ENCODE results near the gene CEP68. TPM values are rescaled to one million over a fixed set of nuclear protein-coding genes. Genes with fewer than 3 reads are reported as not detected.

Gene CEP68
- total RNA-seq, 4 donors from 2014 or later, result 19.8 to 34.1 (median 27.5) TPM

DNA sequence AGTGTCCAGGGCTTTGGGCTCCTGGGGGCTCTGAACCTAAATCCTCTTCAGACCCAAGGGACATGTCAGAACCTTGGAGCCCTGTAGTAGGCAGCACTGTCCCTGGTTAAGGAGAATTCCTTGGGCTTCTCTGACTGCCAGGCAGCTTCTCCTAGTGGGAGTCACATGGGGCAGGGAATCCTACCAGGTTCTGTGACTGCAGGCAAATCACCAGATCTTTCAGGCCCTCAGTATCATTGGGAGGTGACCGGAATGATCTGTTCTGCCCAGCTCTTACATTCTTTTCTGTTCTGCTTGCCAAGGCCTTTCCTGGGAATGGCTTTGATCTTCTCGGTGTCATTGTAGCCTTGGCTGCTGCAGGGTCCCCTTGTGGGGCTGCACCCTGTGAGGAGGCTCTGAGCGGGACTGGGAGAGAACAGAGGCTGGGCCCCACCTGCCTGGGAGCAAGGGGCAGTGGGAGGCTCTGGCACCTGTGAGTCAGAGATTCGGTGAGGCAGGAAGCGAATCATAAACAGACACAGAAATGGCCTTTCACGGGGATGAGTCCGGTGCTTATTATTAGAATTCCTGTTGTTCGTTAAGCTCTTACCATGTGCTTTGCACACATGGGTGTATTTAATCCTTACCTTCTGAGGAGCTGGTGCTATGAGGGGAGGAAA lies 14.1 kb downstream of the CEP68 start:
- Histone ChIP-seq H3K36me3 (peaks cover 5 to 8% of the 10 kb centered on the region in 2 donors), H3K27ac (peak overlapping the region; percentile 73 to 95 (median 81)), H3K4me1 (peaks cover 51 to 80% of the 10 kb centered on the region in 2 donors), H3K4me3 (replicated peaks in 1 of 3) (no peak overlapping the region), H3K27me3 (no peaks in the 10 kb centered on the region), H3K9me3 (no peaks in the 10 kb centered on the region)
- peak; percentile 70 to 77 for DNase-seq
- TF ChIP-seq, protein P1, sequence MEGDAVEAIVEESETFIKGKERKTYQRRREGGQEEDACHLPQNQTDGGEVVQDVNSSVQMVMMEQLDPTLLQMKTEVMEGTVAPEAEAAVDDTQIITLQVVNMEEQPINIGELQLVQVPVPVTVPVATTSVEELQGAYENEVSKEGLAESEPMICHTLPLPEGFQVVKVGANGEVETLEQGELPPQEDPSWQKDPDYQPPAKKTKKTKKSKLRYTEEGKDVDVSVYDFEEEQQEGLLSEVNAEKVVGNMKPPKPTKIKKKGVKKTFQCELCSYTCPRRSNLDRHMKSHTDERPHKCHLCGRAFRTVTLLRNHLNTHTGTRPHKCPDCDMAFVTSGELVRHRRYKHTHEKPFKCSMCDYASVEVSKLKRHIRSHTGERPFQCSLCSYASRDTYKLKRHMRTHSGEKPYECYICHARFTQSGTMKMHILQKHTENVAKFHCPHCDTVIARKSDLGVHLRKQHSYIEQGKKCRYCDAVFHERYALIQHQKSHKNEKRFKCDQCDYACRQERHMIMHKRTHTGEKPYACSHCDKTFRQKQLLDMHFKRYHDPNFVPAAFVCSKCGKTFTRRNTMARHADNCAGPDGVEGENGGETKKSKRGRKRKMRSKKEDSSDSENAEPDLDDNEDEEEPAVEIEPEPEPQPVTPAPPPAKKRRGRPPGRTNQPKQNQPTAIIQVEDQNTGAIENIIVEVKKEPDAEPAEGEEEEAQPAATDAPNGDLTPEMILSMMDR (IDR thresholded peaks at IDR 0.05), result peak in 4 of 6 experiments; percentile 43 to 60 (median 48)
- TF ChIP-seq POLR2A (IDR thresholded peaks at IDR 0.05), result no peak
- intact Hi-C loops (cut with DNase I), result no loop called here
- 59 to 65% methylated on average over 8 of the region's 8 CpGs for WGBS, 2 donors

DNA sequence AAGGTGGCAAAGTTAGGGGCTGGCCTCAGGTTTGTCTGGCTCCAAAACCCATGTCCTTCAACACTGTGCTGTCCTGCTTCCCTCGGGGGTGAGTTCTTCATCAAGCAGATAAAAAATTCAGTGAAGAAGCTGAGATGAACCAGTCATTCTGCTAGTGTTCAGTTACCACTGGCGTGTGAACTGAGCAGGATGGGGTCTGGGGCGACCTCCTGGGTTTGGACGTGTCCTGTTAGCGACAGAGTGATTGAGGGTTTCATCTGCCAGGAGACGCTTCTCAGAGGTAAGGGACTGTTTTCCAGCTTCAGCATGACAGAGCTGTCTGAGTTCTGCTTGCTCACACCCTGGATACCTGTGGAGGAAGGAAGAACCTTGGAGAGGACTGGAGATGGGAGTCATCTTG lies 14.6 kb downstream of the CEP68 start:
- Histone ChIP-seq H3K36me3 (peaks cover 5 to 8% of the 10 kb centered on the region in 2 donors), H3K4me1 (peaks cover 51 to 80% of the 10 kb centered on the region in 2 donors), H3K9me3 (no peaks in the 10 kb centered on the region), H3K27me3 (no peaks in the 10 kb centered on the region), H3K27ac (peak overlapping the region; percentile 73 to 95 (median 81)), H3K4me3 (replicated peaks in 1 of 3) (no peak overlapping the region)
- no peak for DNase-seq
- TF ChIP-seq, protein P1 (IDR thresholded peaks at IDR 0.05), result no peak
- TF ChIP-seq POLR2A (IDR thresholded peaks at IDR 0.05), result no peak
- WGBS, 2 donors, result 88 to 90% methylated on average over 6 of the region's 6 CpGs
- intact Hi-C loops (cut with DNase I), result no loop called here

DNA sequence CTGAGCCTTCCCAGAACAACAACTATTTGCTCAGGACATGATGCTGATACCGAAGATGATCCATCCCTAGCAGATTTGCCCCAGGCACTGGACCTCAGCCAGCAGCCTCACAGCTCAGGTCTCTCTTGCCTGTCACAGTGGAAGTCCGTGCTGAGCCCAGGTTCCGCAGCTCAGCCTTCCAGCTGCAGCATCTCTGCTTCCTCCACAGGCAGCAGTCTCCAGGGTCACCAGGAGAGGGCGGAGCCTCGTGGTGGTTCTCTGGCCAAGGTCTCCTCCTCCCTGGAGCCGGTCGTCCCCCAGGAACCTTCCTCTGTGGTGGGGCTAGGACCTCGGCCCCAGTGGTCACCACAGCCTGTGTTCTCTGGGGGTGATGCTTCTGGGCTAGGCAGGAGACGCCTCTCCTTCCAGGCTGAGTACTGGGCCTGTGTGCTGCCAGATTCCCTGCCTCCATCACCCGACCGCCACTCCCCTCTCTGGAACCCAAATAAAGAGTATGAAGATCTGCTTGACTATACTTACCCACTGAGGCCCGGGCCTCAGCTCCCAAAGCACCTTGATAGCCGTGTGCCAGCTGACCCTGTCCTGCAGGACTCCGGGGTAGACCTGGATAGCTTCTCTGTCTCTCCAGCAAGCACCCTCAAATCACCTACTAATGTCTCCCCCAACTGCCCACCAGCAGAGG lies 15.4 kb downstream of the CEP68 start:
- Histone ChIP-seq H3K4me3 (replicated peaks in 1 of 3) (no peak overlapping the region), H3K9me3 (no peaks in the 10 kb centered on the region), H3K4me1 (peaks cover 54 to 83% of the 10 kb centered on the region in 2 donors), H3K27ac (peak overlapping the region in 2 of 3 donors; percentile 81 to 95), H3K27me3 (no peaks in the 10 kb centered on the region), H3K36me3 (peaks cover 5 to 8% of the 10 kb centered on the region in 2 donors)
- TF ChIP-seq, protein P1 (IDR thresholded peaks at IDR 0.05), result peak in 2 of 6 experiments; percentile 2 to 10
- TF ChIP-seq POLR2A (IDR thresholded peaks at IDR 0.05), result no peak
- WGBS, 2 donors, result 87 to 94% methylated on average over 6 to 8 of the region's 14 CpGs
- intact Hi-C loops (cut with DNase I), result no loop called here
- DNase-seq, result no peak

DNA sequence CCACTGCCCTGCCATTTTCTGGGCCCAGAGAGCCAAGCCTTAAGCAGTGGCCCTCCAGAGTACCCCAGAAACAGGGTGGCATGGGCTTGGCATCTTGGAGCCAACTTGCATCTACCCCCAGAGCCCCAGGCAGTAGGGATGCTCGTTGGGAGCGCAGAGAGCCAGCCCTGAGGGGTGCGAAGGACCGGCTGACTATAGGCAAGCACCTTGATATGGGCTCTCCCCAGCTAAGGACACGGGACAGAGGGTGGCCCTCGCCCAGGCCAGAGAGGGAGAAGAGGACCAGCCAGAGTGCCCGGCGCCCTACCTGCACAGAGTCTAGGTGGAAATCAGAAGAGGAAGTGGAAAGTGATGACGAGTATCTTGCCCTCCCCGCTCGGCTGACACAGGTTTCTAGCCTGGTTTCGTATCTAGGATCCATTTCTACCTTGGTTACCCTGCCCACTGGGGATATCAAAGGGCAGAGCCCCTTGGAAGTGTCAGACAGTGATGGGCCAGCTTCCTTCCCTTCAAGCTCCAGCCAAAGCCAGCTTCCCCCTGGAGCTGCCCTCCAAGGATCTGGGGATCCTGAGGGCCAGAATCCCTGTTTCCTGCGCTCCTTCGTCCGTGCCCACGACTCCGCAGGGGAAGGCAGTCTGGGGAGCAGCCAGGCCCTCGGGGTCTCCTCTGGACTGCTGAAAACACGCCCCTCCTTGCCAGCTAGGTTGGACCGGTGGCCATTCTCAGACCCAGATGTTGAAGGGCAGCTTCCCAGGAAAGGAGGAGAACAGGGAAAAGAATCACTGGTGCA lies 16.2 kb downstream of the CEP68 start:
- intact Hi-C loops (cut with DNase I), result no loop called here
- WGBS, 2 donors, result 87 to 97% methylated on average over 10 to 19 of the region's 20 CpGs
- H3K4me3 ChIP-seq (replicated peaks in 1 of 3), result no peak overlapping the region
- no peaks in the 10 kb centered on the region for H3K27me3 ChIP-seq
- DNase-seq, result no peak
- H3K27ac ChIP-seq, result peak overlapping the region; percentile 18 to 95 (median 81)
- no peaks in the 10 kb centered on the region for H3K9me3 ChIP-seq
- TF ChIP-seq, protein P1 (IDR thresholded peaks at IDR 0.05), result no peak
- TF ChIP-seq POLR2A (IDR thresholded peaks at IDR 0.05), result no peak
- H3K36me3 ChIP-seq, result peaks cover 5 to 8% of the 10 kb centered on the region in 2 donors
- peaks cover 60 to 90% of the 10 kb centered on the region in 2 donors for H3K4me1 ChIP-seq
